MCF 10A (cell line): ENCODE data around the gene BEND7. TPM values are rescaled to one million over a fixed set of nuclear protein-coding genes. Genes with fewer than 3 reads are reported as not detected.

Experiments used
- BruUV-seq: library from RNA; stranded (reverse); fragments of 400-500 nt; replicated peaks from 2 replicates; lab custom pipeline; 2021; lab: Mats Ljungman, UMichigan
- CTCF ChIA-PET: fragments of 300-600 bp; sonication (Branson Sonifier 250); formaldehyde crosslinking; extraction: SDS; loops from one replicate; lab custom pipeline; 2021; ENCODE audit warnings: antibody characterized with exemption, inconsistent platforms; lab: Yijun Ruan, JAX
- POLR2A ChIA-PET: fragments of 300-600, 350-650 bp; sonication (Branson Sonifier 250); formaldehyde crosslinking; extraction: SDS; loops from one replicate; lab custom pipeline; 2020; ENCODE audit warnings: antibody characterized with exemption, inconsistent platforms; lab: Yijun Ruan, JAX
- DNase-seq: peaks from one replicate; pipeline ENCODE4 v3.0.0-alpha.2; 2018; ENCODE audit not compliant: unreplicated experiment
- H3K27ac Mint-ChIP-seq: one replicate; pipeline ENCODE4 v1.8.0; 2022; ENCODE audit warnings: mild to moderate bottlenecking, low read depth, mixed read lengths; ENCODE audit not compliant: unreplicated experiment
- H3K27me3 Mint-ChIP-seq: one replicate; pipeline ENCODE4 v1.8.0; 2022; ENCODE audit warnings: mixed read lengths; ENCODE audit not compliant: insufficient read depth, unreplicated experiment
- H3K36me3 Mint-ChIP-seq: one replicate; pipeline ENCODE4 v1.8.0; 2022; ENCODE audit warnings: mild to moderate bottlenecking, moderate library complexity, mixed read lengths; ENCODE audit not compliant: insufficient read depth, unreplicated experiment
- H3K4me1 Mint-ChIP-seq: one replicate; pipeline ENCODE4 v1.8.0; 2022; ENCODE audit warnings: mixed read lengths; ENCODE audit not compliant: insufficient read depth, unreplicated experiment
- H3K4me3 Mint-ChIP-seq: one replicate; pipeline ENCODE4 v1.8.0; 2022; ENCODE audit warnings: mild to moderate bottlenecking, moderate library complexity, mixed read lengths; ENCODE audit not compliant: unreplicated experiment
- H3K9me3 Mint-ChIP-seq: one replicate; pipeline ENCODE4 v1.8.0; 2022; ENCODE audit warnings: mixed read lengths; ENCODE audit not compliant: unreplicated experiment
- CTCF ChIP-seq: fragments of 200-600 bp; IDR thresholded peaks from one replicate; pipeline ENCODE4 v1.8.0; 2022; ENCODE audit warnings: antibody characterized with exemption, mild to moderate bottlenecking; ENCODE audit not compliant: unreplicated experiment
- intact Hi-C: fragments of 100-400 bp; cut with micrococcal nuclease; formaldehyde crosslinking; loops from 2 replicates; pipeline ENCODE4 v1.14.1; 2022
- total RNA-seq: library from RNA; stranded (reverse); gene quantifications from 2 replicates; pipeline ENCODE4 v1.2.3, GENCODE V29; 2022

Gene BEND7
- total RNA-seq, 1 experiment from 2014 or later = 12.4 TPM

- Mint-ChIP-seq H3K27ac (no peak overlapping the region), H3K4me1 (no peaks in the 10 kb centered on the region), H3K9me3 (peaks cover 18% of the 10 kb centered on the region), H3K4me3 (no peak overlapping the region), H3K27me3 (no peaks in the 10 kb centered on the region), H3K36me3 (no peaks in the 10 kb centered on the region)
- no peak for TF ChIP-seq CTCF
- ChIA-PET CTCF (interaction anchor here (0.6 to 1.6 kb wide), 3 partner anchors 18 to 185 kb away, joined by 3 to 7 read pairs (median 3); no protein-coding TSS in a partner anchor), POLR2A (no interaction called here)
- intact Hi-C loops = no loop called here
- no peak for DNase-seq
- BruUV-seq = no TSS peak
These were observed 70.2 kb downstream of the BEND7 start for GRCh38 chr10:13458687-13459012.

GRCh38 chr10:13457958-13458686 is 70.7 kb downstream of the BEND7 start:
- DNase-seq = no peak
- no peaks in the 10 kb centered on the region for H3K27me3 Mint-ChIP-seq
- H3K36me3 Mint-ChIP-seq = no peaks in the 10 kb centered on the region
- no peaks in the 10 kb centered on the region for H3K4me1 Mint-ChIP-seq
- peaks cover 18% of the 10 kb centered on the region for H3K9me3 Mint-ChIP-seq
- TF ChIP-seq CTCF = no peak
- ChIA-PET CTCF (interaction anchor here (0.6 to 1.6 kb wide), 3 partner anchors 18 to 185 kb away, joined by 3 to 7 read pairs (median 3); no protein-coding TSS in a partner anchor), POLR2A (no interaction called here)
- no peak overlapping the region for H3K4me3 Mint-ChIP-seq
- H3K27ac Mint-ChIP-seq = no peak overlapping the region
- no TSS peak for BruUV-seq
- intact Hi-C loops = no loop called here

GRCh38 chr10:13453896-13454295 is 74.9 kb downstream of the BEND7 start:
- no peak for TF ChIP-seq CTCF
- Mint-ChIP-seq H3K9me3 (no peaks in the 10 kb centered on the region), H3K4me1 (peaks cover 10% of the 10 kb centered on the region), H3K4me3 (no peak overlapping the region), H3K36me3 (no peaks in the 10 kb centered on the region), H3K27ac (no peak overlapping the region), H3K27me3 (no peaks in the 10 kb centered on the region)
- no peak for DNase-seq
- BruUV-seq = no TSS peak
- POLR2A ChIA-PET = no interaction called here
- intact Hi-C loops = no loop called here
- CTCF ChIA-PET = no interaction called here

GRCh38 chr10:13450069-13450468 is 78.7 kb downstream of the BEND7 start:
- Mint-ChIP-seq H3K4me3 (peak overlapping the region; percentile 8), H3K4me1 (peaks cover 10% of the 10 kb centered on the region), H3K27me3 (no peaks in the 10 kb centered on the region), H3K27ac (peak overlapping the region; percentile 44), H3K36me3 (peaks cover 8% of the 10 kb centered on the region), H3K9me3 (no peaks in the 10 kb centered on the region)
- intact Hi-C loops = no loop called here
- TF ChIP-seq CTCF = no peak
- no TSS peak for BruUV-seq
- ChIA-PET CTCF (interaction anchor here (0.7 to 1.5 kb wide), 5 partner anchors 9 to 643 kb away, joined by 3 to 16 read pairs (median 5); no protein-coding TSS in a partner anchor), POLR2A (interaction anchor here (1.0 to 1.6 kb wide), 5 partner anchors 9 to 101 kb away, joined by 3 to 6 read pairs (median 3); no protein-coding TSS in a partner anchor)
- DNase-seq = peak; percentile 86
